ENCODE data around the gene SLC37A1.
A peak's percentile ranks its signal among the peaks of the same experiment; 100 is the strongest.

SLC37A1 gene

GRCh38 chr21:42560517-42561179 is 47.0 kb downstream of the SLC37A1 start:
- Histone ChIP-seq H2AFZ (ENCODE audit: low read depth, low read length, severe bottlenecking) (no peak overlapping the region), H3K79me2 (ENCODE audit: insufficient read depth, low read length) (peaks cover 16% of the 10 kb centered on the region; the same call in 1 of the 2 replicates), H3K4me3 (ENCODE audit: insufficient read depth, low read length, poor library complexity, severe bottlenecking) (peak overlapping the region; percentile 55), H3K9me3 (ENCODE audit: insufficient read depth, low read length) (no peaks in the 10 kb centered on the region), H3K27ac (ENCODE audit: low read depth, low read length) (peak overlapping the region; percentile 99), H3K27me3 (ENCODE audit: low read length) (no peaks in the 10 kb centered on the region), H3K4me2 (ENCODE audit: low read depth, low read length, poor library complexity, severe bottlenecking) (peak overlapping the region; percentile 77), H3K36me3 (ENCODE audit: low read length) (no peaks in the 10 kb centered on the region; the same call in 1 of the 2 replicates), H3K9ac (ENCODE audit: low read length) (peak overlapping the region; percentile 70), H3K9me2 (replicated peaks; ENCODE audit: insufficient read depth, low read length) (no peaks in the 10 kb centered on the region), H4K20me1 (ENCODE audit: low read depth, low read length) (no peaks in the 10 kb centered on the region), H3F3A (ENCODE audit: insufficient read depth) (peaks cover 38% of the 10 kb centered on the region)
- TF ChIP-seq CTCF (IDR thresholded peaks at IDR 0.05; ENCODE audit: insufficient read depth, low read length, poor library complexity, severe bottlenecking) (no peak), EZH2phosphoT487 (conservative IDR thresholded peaks at IDR 0.05; ENCODE audit: low read length) (no peak)

- peak overlapping the region; percentile 99 for H3K27ac ChIP-seq (ENCODE audit: low read depth, low read length)
- no peaks in the 10 kb centered on the region for H4K20me1 ChIP-seq (ENCODE audit: low read depth, low read length)
- H3F3A ChIP-seq (ENCODE audit: insufficient read depth): peaks cover 38% of the 10 kb centered on the region
- no peaks in the 10 kb centered on the region for H3K27me3 ChIP-seq (ENCODE audit: low read length)
- H2AFZ ChIP-seq (ENCODE audit: low read depth, low read length, severe bottlenecking): peak overlapping the region; percentile 5
- H3K36me3 ChIP-seq (ENCODE audit: low read length): no peaks in the 10 kb centered on the region; the same call in 1 of the 2 replicates
- H3K4me2 ChIP-seq (ENCODE audit: low read depth, low read length, poor library complexity, severe bottlenecking): peak overlapping the region; percentile 77
- no peak for TF ChIP-seq EZH2phosphoT487 (conservative IDR thresholded peaks at IDR 0.05; ENCODE audit: low read length)
- TF ChIP-seq CTCF (IDR thresholded peaks at IDR 0.05; ENCODE audit: insufficient read depth, low read length, poor library complexity, severe bottlenecking): peak; percentile 12
- H3K9me2 ChIP-seq (replicated peaks; ENCODE audit: insufficient read depth, low read length): no peaks in the 10 kb centered on the region
- H3K79me2 ChIP-seq (ENCODE audit: insufficient read depth, low read length): peaks cover 16% of the 10 kb centered on the region; the same call in 1 of the 2 replicates
- peak overlapping the region; percentile 55 for H3K4me3 ChIP-seq (ENCODE audit: insufficient read depth, low read length, poor library complexity, severe bottlenecking)
- no peaks in the 10 kb centered on the region for H3K9me3 ChIP-seq (ENCODE audit: insufficient read depth, low read length)
- H3K9ac ChIP-seq (ENCODE audit: low read length): peak overlapping the region; percentile 70
Measured at GRCh38 chr21:42561762-42562650, 48.4 kb downstream of the SLC37A1 start.

- TF ChIP-seq CTCF (IDR thresholded peaks at IDR 0.05; ENCODE audit: insufficient read depth, low read length, poor library complexity, severe bottlenecking) (no peak), EZH2phosphoT487 (conservative IDR thresholded peaks at IDR 0.05; ENCODE audit: low read length) (no peak)
- peak overlapping the region; percentile 1 for H3K4me3 ChIP-seq (ENCODE audit: insufficient read depth, low read length, poor library complexity, severe bottlenecking)
Measured at GRCh38 chr21:42562816-42563215, 49.2 kb downstream of the SLC37A1 start.

More at GRCh38 chr21:42562816-42563215, 49.2 kb downstream of the SLC37A1 start:
- Histone ChIP-seq H3F3A (ENCODE audit: insufficient read depth) (peaks cover 38% of the 10 kb centered on the region), H2AFZ (ENCODE audit: low read depth, low read length, severe bottlenecking) (no peak overlapping the region), H3K36me3 (ENCODE audit: low read length) (no peaks in the 10 kb centered on the region; the same call in 1 of the 2 replicates), H4K20me1 (ENCODE audit: low read depth, low read length) (no peaks in the 10 kb centered on the region), H3K27ac (ENCODE audit: low read depth, low read length) (peak overlapping the region; percentile 99), H3K9me2 (replicated peaks; ENCODE audit: insufficient read depth, low read length) (no peaks in the 10 kb centered on the region), H3K9ac (ENCODE audit: low read length) (peak overlapping the region; percentile 70), H3K9me3 (ENCODE audit: insufficient read depth, low read length) (no peaks in the 10 kb centered on the region), H3K27me3 (ENCODE audit: low read length) (no peaks in the 10 kb centered on the region), H3K4me2 (ENCODE audit: low read depth, low read length, poor library complexity, severe bottlenecking) (peak overlapping the region; percentile 77), H3K79me2 (ENCODE audit: insufficient read depth, low read length) (peaks cover 16% of the 10 kb centered on the region; the same call in 1 of the 2 replicates)
